SH-SY5Y (cell line): ENCODE data around the gene CAB39.

Experiments used
- GATA2 ChIP-seq: IDR thresholded peaks from 2 replicates; pipeline ENCODE4 v1.6.1; 2011; ENCODE audit warnings: mild to moderate bottlenecking, low read depth, low read length
- GATA3 ChIP-seq: IDR thresholded peaks from 2 replicates; pipeline ENCODE4 v1.6.1; 2011; ENCODE audit warnings: low read depth, mild to moderate bottlenecking, low read length, moderate library complexity

- TF ChIP-seq GATA3, result no peak
- no peak for TF ChIP-seq GATA2
Observed at GRCh38 chr2:230865307-230865765, 152.7 kb downstream of the CAB39 start.
